ENCODE results near the gene ENOX1. TPM values are rescaled to one million over a fixed set of nuclear protein-coding genes. Genes with fewer than 3 reads are reported as not detected.

ENOX1 gene
- total RNA-seq, 2 donors from 2014 or later: 0.14 to 11.7 TPM

GRCh38 chr13:43339145-43339804 lies 447.5 kb downstream of the ENOX1 start:
- H3K27me3 Mint-ChIP-seq: peaks cover 6 to 20% of the 10 kb centered on the region in 2 donors
- no peak overlapping the region for H3K27ac Mint-ChIP-seq
- no peak for ATAC-seq
- no peak overlapping the region for H3K4me3 Mint-ChIP-seq
- H3K9me3 Mint-ChIP-seq: no peaks in the 10 kb centered on the region
- no peaks in the 10 kb centered on the region for H3K4me1 Mint-ChIP-seq (ENCODE audit: low read depth in 2 of 2)
- H3K36me3 Mint-ChIP-seq: no peaks in the 10 kb centered on the region
- DNase-seq (ENCODE audit: low spot score): no peak

- Mint-ChIP-seq H3K27me3 (peaks cover 4 to 7% of the 10 kb centered on the region in 2 donors), H3K36me3 (no peaks in the 10 kb centered on the region), H3K9me3 (no peaks in the 10 kb centered on the region), H3K27ac (no peak overlapping the region), H3K4me1 (ENCODE audit: low read depth in 2 of 2) (no peaks in the 10 kb centered on the region), H3K4me3 (no peak overlapping the region)
- no peak for DNase-seq (ENCODE audit: low spot score)
- no peak for ATAC-seq
These were observed 451.0 kb downstream of the ENOX1 start for GRCh38 chr13:43335764-43336163.

GRCh38 chr13:43333176-43333575 lies 453.6 kb downstream of the ENOX1 start:
- DNase-seq (ENCODE audit: low spot score) (no peak), ATAC-seq (no peak)
- H3K9me3 Mint-ChIP-seq: no peaks in the 10 kb centered on the region
- no peak overlapping the region for H3K4me3 Mint-ChIP-seq
- H3K27ac Mint-ChIP-seq: no peak overlapping the region
- no peaks in the 10 kb centered on the region for H3K4me1 Mint-ChIP-seq (ENCODE audit: low read depth in 2 of 2)
- H3K27me3 Mint-ChIP-seq: peaks cover 2 to 7% of the 10 kb centered on the region in 2 donors
- no peaks in the 10 kb centered on the region for H3K36me3 Mint-ChIP-seq

- Mint-ChIP-seq H3K9me3 (no peaks in the 10 kb centered on the region), H3K27me3 (no peaks in the 10 kb centered on the region), H3K4me3 (no peak overlapping the region), H3K27ac (no peak overlapping the region), H3K4me1 (ENCODE audit: low read depth in 2 of 2) (no peaks in the 10 kb centered on the region), H3K36me3 (no peaks in the 10 kb centered on the region)
- ATAC-seq: no peak
- DNase-seq (ENCODE audit: low spot score): no peak
These were observed 455.1 kb downstream of the ENOX1 start for GRCh38 chr13:43331672-43332071.

DNA sequence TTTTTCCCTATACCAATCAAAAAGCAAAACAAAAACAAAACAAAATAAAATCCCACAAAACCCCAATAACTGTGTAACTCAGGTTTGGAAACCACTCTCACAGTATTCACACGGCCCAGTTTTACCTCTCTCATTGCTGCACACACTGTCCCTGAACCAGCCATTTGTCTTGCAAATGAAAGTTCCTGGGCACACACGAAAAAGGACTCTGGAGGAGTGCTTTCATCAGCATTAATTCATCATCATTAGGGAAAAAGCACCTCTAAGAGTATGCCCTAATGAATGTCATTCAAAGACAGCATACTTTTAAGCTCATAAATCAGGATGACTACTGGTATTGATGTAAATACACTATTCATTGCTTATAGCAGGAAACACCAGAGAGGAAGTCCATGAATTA lies 457.1 kb downstream of the ENOX1 start:
- ATAC-seq (no peak), DNase-seq (ENCODE audit: low spot score) (no peak)
- no peak overlapping the region for H3K27ac Mint-ChIP-seq
- H3K4me3 Mint-ChIP-seq: no peak overlapping the region
- H3K36me3 Mint-ChIP-seq: no peaks in the 10 kb centered on the region
- no peaks in the 10 kb centered on the region for H3K9me3 Mint-ChIP-seq
- H3K4me1 Mint-ChIP-seq (ENCODE audit: low read depth in 2 of 2): no peaks in the 10 kb centered on the region
- H3K27me3 Mint-ChIP-seq: no peaks in the 10 kb centered on the region

GRCh38 chr13:43328907-43329306 lies 457.9 kb downstream of the ENOX1 start:
- H3K4me3 Mint-ChIP-seq: no peak overlapping the region
- no peaks in the 10 kb centered on the region for H3K9me3 Mint-ChIP-seq
- H3K27me3 Mint-ChIP-seq: no peaks in the 10 kb centered on the region
- ATAC-seq: no peak
- no peaks in the 10 kb centered on the region for H3K36me3 Mint-ChIP-seq
- no peaks in the 10 kb centered on the region for H3K4me1 Mint-ChIP-seq (ENCODE audit: low read depth in 2 of 2)
- H3K27ac Mint-ChIP-seq: no peak overlapping the region
- DNase-seq (ENCODE audit: low spot score): no peak

GRCh38 chr13:43326100-43326499 lies 460.7 kb downstream of the ENOX1 start:
- no peak overlapping the region for H3K27ac Mint-ChIP-seq

GRCh38 chr13:43325636-43326035 lies 461.1 kb downstream of the ENOX1 start:
- no peaks in the 10 kb centered on the region for H3K9me3 Mint-ChIP-seq
- H3K4me1 Mint-ChIP-seq (ENCODE audit: low read depth in 2 of 2): no peaks in the 10 kb centered on the region
- H3K27me3 Mint-ChIP-seq: peaks cover 0 to 8% of the 10 kb centered on the region in 2 donors
- no peak for ATAC-seq
- no peaks in the 10 kb centered on the region for H3K36me3 Mint-ChIP-seq
- DNase-seq (ENCODE audit: low spot score): no peak
- H3K4me3 Mint-ChIP-seq: no peak overlapping the region
- H3K27ac Mint-ChIP-seq: no peak overlapping the region

More at GRCh38 chr13:43326100-43326499, 460.7 kb downstream of the ENOX1 start:
- no peak for ATAC-seq
- Mint-ChIP-seq H3K36me3 (no peaks in the 10 kb centered on the region), H3K9me3 (no peaks in the 10 kb centered on the region), H3K27me3 (peaks cover 0 to 8% of the 10 kb centered on the region in 2 donors), H3K4me3 (no peak overlapping the region), H3K4me1 (ENCODE audit: low read depth in 2 of 2) (no peaks in the 10 kb centered on the region)
- no peak for DNase-seq (ENCODE audit: low spot score)

GRCh38 chr13:43324129-43324528 lies 462.6 kb downstream of the ENOX1 start:
- H3K4me1 Mint-ChIP-seq (ENCODE audit: low read depth in 2 of 2): no peaks in the 10 kb centered on the region
- no peaks in the 10 kb centered on the region for H3K9me3 Mint-ChIP-seq
- H3K36me3 Mint-ChIP-seq: no peaks in the 10 kb centered on the region
- ATAC-seq: no peak
- no peak overlapping the region for H3K27ac Mint-ChIP-seq
- no peak overlapping the region for H3K4me3 Mint-ChIP-seq
- H3K27me3 Mint-ChIP-seq: peaks cover 0 to 8% of the 10 kb centered on the region in 2 donors
- no peak for DNase-seq (ENCODE audit: low spot score)

- H3K4me1 Mint-ChIP-seq (ENCODE audit: low read depth in 2 of 2): no peaks in the 10 kb centered on the region
- peaks cover 0 to 24% of the 10 kb centered on the region in 2 donors for H3K27me3 Mint-ChIP-seq
- no peak for ATAC-seq
- no peak overlapping the region for H3K4me3 Mint-ChIP-seq
- DNase-seq (ENCODE audit: low spot score): no peak
- H3K9me3 Mint-ChIP-seq: no peaks in the 10 kb centered on the region
- no peak overlapping the region for H3K27ac Mint-ChIP-seq
- no peaks in the 10 kb centered on the region for H3K36me3 Mint-ChIP-seq
These were observed 466.9 kb downstream of the ENOX1 start for GRCh38 chr13:43319617-43320444.

DNA sequence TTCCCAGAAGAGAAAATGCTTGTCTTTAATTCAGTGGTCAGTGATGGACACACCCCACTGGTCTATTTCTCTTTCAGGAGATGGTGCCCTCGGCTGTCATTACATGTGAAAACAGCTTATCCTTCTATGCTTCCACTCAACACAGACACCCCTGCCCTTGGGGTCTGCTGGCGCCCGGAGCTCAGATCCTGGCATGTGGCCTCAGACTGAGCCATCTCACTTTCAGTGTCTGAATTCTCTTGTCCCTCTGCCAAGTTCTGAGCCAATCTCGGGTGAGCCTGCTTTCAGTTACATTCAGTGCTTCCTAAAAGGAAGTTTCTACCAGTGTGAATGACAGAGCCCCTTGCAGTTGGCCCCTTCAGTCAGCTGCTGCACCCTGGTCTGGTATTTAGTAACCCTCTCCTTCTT lies 469.8 kb downstream of the ENOX1 start:
- no peak for DNase-seq (ENCODE audit: low spot score)
- Mint-ChIP-seq H3K9me3 (no peaks in the 10 kb centered on the region), H3K27ac (no peak overlapping the region), H3K4me3 (no peak overlapping the region), H3K4me1 (ENCODE audit: low read depth in 2 of 2) (no peaks in the 10 kb centered on the region), H3K36me3 (no peaks in the 10 kb centered on the region), H3K27me3 (peaks cover 0 to 32% of the 10 kb centered on the region in 2 donors)
- no peak for ATAC-seq

DNA sequence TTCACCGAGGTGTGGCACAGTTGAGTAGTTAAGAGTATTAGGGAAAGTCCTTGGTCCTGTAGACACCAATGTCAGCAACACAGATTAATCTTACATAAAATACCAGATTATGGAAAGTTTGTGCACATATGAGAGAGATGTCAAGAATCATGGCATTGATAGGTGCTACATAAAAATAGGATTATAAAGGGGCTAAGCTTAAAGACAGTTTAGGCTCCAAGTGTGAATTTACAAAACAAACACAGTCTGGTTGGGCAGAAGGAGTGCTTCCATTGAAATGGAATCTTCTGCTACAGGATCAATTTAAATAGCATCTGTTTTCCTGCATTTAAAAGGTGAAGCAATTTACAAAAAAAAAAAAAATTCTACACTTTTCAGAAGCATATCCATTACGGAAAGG lies 470.5 kb downstream of the ENOX1 start:
- Mint-ChIP-seq H3K9me3 (no peaks in the 10 kb centered on the region), H3K27me3 (peaks cover 0 to 29% of the 10 kb centered on the region in 2 donors), H3K4me1 (ENCODE audit: low read depth in 2 of 2) (no peaks in the 10 kb centered on the region), H3K4me3 (no peak overlapping the region), H3K27ac (no peak overlapping the region), H3K36me3 (no peaks in the 10 kb centered on the region)
- peak in 1 of 2 donors; percentile 24 for ATAC-seq
- DNase-seq (ENCODE audit: low spot score): no peak

- no peak for DNase-seq (ENCODE audit: low spot score)
These were observed 471.2 kb downstream of the ENOX1 start for GRCh38 chr13:43315522-43315921.

GRCh38 chr13:43309311-43309710 lies 477.5 kb downstream of the ENOX1 start:
- peaks cover 10 to 57% of the 10 kb centered on the region in 2 donors for H3K27me3 Mint-ChIP-seq

More at GRCh38 chr13:43315522-43315921, 471.2 kb downstream of the ENOX1 start:
- Mint-ChIP-seq H3K4me3 (no peak overlapping the region), H3K27ac (no peak overlapping the region), H3K27me3 (peaks cover 4 to 35% of the 10 kb centered on the region in 2 donors), H3K36me3 (no peaks in the 10 kb centered on the region), H3K9me3 (no peaks in the 10 kb centered on the region), H3K4me1 (ENCODE audit: low read depth in 2 of 2) (no peaks in the 10 kb centered on the region)
- no peak for ATAC-seq

More at GRCh38 chr13:43309311-43309710, 477.5 kb downstream of the ENOX1 start:
- Mint-ChIP-seq H3K27ac (no peak overlapping the region), H3K9me3 (no peaks in the 10 kb centered on the region), H3K4me1 (ENCODE audit: low read depth in 2 of 2) (peaks cover 0 to 4% of the 10 kb centered on the region in 2 donors), H3K36me3 (no peaks in the 10 kb centered on the region), H3K4me3 (no peak overlapping the region)
- DNase-seq (ENCODE audit: low spot score): no peak
- no peak for ATAC-seq

All from natural killer cell treated with Interleukin-12 subunit alpha and Interleukin-12 subunit beta and Interleukin-15 and Interleukin-18, amount 100 ng/mL, for 72 hours (primary cell).